Measurements from ENCODE around the gene PLCB3. TPM values are rescaled to one million over a fixed set of nuclear protein-coding genes. Genes with fewer than 3 reads are reported as not detected.

PLCB3 gene
- 29.4 and 63.6 TPM in 2 replicates for total RNA-seq

DNA sequence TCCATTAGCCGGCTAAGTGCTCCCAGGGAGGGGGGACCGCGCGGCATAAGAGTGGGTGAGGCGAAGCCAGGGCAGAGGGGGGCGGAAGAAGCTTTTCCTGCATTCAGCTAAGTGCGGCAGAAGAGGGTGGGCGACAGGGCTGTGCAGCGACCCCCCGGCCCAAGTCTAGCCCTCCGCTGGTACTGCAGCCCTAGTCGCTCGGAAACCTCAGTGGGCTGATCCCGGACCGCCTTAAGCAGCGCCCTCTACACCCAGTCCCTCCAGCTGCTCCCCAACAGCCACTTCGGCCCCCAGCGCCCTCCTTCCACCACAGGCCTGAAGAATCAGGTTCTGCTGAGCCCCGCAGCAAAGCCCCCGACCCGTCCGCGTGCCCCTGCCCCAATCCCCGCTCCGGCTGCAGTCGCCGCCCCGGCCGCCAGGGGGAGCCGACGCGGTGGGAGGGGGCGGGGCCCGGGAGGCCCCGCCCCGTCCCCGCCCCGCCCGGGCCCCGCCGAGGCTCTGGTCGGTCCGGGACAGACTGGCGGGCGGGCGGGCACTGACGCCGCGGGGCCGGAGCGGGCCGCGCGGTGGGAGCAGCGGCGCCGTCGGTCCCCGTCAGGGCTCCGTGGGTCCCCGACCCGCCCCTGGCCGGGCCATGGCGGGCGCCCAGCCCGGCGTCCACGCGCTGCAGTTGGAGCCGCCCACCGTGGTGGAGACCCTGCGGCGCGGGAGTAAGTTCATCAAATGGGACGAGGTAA is at the start of gene PLCB3:
TSS of gene PLCB3 (plus strand) at position 515 of the 737 bp plus-strand sequence. CDS start at position 635, 120 bp downstream.

DNA sequence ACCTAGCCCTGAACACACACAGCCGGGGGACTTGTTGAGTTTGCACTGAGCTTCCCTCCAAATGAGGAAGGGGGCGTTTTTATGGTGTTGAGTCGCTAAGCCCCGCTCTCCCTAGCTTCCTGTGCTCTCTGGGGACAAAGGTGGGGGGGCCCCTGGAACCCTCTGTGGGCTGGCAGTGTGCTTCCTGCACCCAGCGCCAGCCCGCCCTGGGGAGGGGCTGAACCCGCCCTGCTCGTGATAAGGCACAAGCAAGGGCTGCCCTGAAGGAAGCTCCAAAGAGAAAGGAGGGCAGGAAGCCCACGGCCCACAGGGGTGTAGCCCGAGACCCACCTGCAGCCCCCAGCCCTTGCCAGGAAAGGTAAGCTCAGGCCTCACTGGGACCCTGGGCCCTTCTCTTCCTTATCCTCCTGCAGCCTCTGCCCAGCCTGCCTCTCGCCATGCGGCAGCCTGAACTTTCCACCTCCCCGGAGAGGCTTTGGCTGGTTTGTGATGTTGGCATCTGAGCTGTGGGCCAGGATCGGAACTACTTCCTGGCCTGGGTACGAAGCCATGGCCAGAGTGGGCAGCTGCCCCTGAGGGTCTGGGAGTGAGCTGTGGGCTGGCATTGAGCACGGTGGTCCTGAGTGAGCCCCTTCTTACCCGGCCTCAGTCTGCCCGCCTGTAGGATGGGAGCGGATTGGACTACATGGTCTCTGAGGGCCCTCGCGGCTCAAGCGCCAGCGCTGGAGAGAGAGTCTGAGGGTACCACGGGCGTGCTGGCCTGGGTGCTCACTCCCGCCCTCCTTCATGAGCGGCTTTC is 44.7 kb upstream of the PLCB3 start, which contains the start of gene FERMT3:
TSS of gene FERMT3 (plus strand) at position 265 of the 799 bp plus-strand sequence. CDS start 644 bp downstream, outside the sequence.

DNA sequence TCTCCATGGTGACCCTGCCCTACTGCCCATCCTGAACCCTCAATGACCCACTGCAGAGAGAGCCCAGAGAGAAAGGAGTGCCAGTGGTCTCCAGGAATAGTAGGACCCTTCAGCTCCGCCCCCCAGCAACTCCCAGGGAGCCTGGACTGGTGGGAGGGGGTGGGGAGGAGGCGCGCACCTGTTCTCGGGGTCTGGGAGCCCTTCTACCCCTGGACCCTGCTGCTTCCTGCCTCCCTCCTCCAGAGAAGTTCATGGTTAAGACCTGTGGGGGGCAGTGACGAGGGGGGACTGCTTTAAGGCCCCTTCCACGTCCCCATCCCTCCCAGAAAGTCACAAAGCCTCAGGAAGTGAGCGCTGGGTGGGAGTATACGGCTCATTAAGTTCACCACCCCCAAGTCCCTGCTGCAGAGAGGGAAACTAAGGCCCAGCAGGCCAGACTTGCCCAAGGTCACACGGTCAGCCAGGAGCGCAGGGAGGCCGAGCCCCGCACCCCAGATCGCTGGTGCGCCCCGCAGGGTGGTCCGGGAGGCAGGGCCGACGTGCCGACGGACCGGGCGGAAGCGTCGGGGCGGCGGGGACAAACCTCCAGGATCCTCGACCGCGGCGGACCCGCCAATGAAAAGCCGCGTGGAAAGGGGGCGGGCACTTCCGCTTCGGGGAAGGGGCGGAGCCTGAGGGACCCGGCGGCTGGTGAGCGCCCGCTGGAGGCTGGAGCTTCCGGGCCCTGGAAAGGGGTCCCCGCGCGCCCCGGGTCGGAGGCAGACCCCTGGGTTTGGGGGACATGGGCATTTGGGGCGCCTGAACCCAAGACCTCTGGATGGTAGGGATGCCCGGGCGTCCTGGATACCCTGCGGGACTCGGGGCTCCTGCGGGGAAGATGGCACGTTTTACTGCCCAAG is 25.5 kb upstream of the PLCB3 start, which contains the start of the genes NUDT22 and TRPT1:
TSS of gene NUDT22 (plus strand) at position 667 of the 899 bp plus-strand sequence. CDS start 379 bp downstream, outside the sequence.
TSS of gene TRPT1 (minus strand) at position 579 of the 899 bp plus-strand sequence. CDS start at position 253, 326 bp downstream.

DNA sequence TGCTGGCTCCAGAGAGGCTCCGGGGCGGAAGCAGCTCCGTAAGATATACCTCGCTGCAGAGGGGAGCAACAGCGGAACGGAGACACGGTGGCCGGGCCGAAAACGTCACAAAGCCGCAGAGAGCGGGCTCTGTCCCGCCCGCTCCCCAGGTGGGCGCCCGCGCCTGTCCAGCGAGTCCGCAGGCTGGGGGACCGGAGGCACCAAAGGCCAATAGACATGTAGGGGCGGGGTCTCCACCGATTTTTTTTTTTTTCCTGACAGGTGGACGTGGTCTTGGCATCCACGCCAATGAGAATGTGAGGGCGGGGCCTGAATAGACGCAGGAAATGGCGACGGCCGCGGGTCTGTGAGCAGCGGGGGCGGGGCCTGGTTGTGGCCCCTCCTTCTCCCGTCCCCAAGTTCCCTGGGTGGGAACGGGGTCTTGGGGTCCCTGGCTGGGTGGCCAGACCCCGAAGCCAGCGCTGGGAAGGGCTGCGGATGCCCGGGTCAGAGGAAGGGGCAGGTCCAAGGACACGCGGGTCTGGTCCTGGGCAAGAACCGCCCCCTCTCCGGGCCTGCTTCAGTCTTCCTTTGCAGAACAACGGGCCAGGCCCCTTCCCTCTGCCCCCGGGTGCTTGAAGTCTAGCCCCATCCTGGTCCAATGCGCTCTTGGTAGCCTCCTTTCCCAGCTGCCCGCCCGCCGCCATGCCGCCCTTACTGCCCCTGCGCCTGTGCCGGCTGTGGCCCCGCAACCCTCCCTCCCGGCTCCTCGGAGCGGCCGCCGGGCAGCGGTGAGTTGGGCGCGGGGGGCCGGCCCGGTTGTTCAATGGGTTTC is 21.0 kb upstream of the PLCB3 start, which contains the start of gene DNAJC4:
TSS of gene DNAJC4 (plus strand) at position 378 of the 814 bp plus-strand sequence. CDS start at position 685, 307 bp downstream.

DNA sequence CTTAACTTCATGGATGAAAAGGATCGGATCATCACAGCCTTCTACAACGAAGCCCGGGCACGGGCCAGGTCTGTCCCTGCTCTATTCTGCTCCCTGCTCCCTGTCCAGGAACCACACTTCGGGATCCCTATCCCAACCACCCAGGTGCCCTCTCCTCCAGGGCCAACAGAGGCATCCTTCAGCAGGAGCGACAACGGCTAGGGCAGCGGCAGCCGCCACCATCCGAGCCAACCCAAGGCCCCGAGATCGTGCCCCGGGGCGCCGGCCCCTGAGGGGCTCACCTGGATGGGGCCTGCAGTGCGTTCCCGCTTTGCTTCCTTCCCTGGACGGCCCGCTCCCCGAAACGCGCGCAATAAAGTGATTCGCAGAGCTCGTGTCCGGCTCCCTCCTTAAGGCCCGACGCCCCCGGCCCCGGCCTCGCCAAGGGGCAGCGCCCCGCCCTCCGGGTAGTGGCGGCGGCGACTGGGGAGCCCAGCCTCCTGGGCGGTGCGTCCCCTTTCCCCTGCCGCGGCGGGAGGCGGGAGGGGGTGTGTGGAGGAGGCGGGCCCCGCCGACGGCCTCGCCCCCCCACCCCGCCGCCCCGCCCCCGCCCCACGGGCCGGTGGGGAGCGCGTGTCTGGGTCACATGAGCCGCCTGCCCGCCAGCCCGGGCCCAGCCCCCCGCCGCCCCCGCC is 17.3 kb upstream of the PLCB3 start, which contains the start of gene VEGFB:
TSS of gene VEGFB (plus strand) at position 672 of the 674 bp plus-strand sequence. CDS start 250 bp downstream, outside the sequence.

DNA sequence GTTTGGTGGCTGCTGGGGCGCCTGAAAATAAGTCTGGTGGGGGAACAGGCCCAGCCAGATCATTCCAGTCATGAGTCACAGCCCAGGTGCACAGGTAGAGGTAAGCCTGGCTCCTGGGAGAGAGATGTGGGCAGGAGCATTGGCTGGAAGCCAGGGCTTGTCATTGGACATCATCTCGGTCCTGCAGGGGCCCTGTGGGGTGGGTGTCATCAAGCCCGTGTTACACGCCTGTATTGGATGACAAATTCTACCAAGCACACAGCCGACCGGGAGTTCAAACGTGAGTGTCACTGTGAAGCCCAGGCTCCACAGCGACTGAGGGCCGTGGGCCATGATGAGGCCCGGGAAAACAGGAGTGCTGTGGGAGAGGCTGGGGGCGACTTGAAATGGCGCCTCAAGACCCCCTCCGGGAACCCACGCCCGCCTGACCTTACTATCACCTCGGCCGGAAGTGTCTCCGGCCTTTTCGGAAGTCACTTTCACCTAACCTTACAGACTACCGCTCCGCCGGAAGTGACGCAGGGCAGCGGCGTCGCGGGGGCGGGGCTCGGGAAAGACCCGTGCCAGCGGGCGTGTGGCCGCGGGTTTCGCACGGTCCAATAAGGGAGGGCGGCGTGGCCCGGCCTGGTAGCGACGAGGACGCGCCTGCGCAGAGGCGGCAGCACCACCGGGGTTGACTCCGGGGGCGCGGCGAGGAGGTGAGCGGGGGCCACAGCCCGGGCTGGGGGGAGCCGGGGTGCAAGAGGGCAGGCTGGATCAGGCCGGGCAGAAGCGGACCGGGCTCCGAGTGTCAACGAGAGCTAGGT is 10.7 kb upstream of the PLCB3 start, which contains the start of gene FKBP2:
TSS of gene FKBP2 (plus strand) at position 661 of the 806 bp plus-strand sequence. CDS start 1,293 bp downstream, outside the sequence.

DNA sequence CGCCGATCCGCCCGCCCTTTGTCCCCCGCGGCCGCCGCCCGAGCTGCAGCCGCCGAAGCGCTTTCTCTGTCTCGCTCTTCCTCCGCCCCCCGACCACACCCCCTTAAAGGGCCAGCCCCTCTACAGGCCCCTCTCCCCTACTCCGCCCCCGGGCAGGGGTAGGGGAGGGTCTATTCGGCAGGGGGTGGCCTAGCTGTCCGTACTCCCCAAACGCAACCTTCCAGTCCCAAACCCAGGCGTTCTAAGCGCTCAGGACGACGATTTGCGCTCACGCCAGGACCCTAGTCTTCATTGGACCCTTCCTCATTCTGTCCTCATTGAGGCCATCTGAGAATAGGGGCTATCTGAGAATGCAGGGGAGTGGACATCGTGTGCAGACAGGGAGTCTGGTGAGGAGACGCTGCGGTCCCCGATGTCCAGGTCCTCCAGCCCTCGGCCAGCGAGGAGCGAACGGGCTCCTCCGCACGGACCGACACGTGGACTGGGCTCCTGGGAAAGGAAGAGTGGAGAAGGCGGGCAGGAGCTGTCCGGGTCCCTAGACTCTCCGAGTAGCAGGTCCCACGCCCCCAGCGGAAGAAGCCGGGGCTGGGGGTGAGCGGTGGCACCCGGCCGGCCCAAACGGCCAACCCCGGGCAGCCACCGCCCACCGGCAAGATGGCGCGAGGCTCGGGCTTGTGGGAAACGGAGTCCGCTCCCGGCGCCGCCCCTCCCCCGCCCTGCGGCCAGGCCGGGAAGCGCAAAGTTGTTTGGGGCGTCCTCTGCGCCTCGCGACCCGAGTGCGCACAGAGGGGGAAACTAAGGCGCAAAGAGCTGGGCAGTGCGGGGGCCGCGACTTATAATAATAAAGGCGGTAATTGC is 4.2 kb upstream of the PLCB3 start, which contains the start of gene PPP1R14B:
TSS of gene PPP1R14B (minus strand) at position 73 of the 858 bp plus-strand sequence. CDS start 270 bp downstream, outside the sequence.

DNA sequence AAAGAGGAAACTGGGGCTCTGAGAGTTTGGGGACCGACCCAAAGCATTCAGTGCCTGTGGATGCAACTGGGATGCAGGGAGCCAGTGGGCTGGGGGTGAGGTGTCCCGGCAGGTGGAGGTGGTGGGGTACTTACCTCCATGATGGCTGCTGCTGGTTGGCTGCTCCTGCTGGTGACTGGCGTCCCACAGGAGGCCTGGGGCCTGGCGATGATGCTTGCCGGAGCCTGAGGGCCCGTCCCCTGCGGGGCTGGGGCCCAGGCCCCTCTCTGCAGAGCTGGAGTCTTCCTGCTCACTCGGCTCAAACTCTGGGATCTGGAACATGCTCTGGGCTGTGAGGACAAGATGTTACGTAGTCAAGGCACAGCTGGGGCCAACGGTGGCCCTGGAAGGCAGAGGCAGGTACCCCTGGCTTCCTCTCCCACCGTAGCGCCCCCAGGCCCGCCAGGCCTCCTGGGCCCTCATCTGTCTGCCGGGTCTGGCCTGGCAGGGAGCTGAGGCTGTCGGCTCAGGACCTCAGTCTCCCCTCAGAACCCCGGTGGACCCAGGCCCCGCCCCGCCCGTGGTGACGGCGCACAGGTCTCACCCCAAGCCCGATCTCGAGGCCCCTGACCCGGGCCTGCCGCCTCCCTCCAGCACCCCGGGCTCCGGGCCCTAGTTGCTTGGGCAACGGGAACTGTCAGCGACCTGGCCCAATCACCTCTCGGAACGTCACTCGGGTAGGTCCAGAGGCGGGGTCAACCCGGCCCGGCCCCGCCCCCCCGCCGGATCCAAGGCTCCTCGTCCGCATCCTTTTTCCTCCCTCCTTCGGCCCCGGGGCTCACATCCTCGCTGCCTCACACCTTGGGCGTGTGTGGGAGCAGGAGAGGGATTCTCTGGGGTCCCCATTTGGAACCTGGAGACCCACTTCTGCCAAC is 33.0 kb downstream of the PLCB3 start, which contains the start of gene BAD:
TSS of gene BAD (minus strand) at position 618 of the 914 bp plus-strand sequence. CDS start at position 321, 297 bp downstream.

DNA sequence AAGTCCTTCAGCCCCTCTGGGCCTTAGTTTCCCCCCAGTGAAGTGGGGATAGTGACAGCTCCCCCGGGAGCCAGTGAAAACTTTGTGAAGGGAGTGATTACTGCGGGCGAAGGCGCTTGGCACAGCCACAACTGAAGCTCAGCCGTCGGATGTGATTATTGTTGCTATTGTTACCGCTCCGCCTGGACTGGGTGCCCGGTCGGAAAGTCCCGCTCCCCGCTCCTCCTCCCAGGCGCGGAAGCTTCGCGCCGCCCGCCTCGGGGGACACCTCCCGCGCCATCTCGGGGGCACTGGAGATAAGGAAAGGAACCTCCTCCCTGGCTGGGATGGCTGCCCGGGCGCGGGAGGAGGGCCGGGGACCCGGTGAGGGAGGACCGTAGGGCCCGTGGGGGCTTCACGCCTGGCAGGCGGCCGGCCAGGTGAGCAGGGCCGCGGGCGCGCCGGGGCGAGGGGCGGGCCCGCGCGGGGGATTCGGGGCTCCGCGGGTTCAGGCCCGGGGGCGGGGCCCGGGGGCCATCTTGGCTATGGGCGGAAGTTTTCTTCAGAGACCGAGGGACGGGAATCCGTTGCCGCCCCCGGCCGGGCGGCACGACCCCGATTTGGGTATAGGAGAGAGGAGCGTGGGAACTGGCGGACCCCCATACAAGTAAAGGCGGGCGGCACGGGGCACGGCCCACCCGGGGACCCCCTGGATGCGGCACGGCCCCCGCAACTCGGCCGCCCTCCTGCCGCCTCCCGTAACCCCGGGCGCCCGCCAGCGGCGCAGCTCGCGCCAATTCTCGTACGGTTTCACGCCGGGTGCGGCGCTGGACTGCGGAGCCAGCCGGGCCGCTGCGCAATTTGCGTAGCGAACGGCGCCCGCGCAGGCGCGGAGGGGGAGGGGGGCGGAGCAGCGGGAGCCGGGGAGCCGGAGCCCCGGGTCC is 33.9 kb downstream of the PLCB3 start, which contains the start of gene GPR137:
TSS of gene GPR137 (plus strand) at position 887 of the 923 bp plus-strand sequence. CDS start 677 bp downstream, outside the sequence.

DNA sequence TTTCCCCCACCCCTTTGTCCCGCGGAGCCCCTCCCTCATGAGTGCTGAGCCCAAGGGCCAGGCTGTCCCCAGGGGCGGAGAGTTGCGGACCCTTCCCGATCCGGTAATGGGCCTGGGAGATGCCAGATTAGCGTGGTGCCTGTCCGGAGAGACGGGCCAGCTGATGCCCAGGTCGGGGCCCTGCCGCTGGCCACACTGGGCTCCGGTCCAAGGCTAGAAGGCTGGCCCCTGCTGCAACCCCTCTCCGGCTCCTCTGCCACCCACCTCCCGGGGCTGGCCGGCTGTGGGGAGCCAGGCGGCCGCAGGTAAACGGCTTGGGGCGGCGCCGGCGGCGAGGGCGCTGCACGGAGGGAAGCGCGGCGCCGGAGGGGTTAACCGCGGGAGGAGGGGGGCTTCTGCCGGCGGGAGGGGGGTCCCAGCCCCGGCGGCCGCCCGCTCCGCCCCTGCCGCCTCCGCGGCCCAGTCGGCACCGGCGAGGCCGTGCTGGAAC is 40.0 kb downstream of the PLCB3 start, which contains the start of gene KCNK4:
TSS of gene KCNK4 (plus strand) at position 41 of the 490 bp plus-strand sequence. CDS start 1,717 bp downstream, outside the sequence.

DNA sequence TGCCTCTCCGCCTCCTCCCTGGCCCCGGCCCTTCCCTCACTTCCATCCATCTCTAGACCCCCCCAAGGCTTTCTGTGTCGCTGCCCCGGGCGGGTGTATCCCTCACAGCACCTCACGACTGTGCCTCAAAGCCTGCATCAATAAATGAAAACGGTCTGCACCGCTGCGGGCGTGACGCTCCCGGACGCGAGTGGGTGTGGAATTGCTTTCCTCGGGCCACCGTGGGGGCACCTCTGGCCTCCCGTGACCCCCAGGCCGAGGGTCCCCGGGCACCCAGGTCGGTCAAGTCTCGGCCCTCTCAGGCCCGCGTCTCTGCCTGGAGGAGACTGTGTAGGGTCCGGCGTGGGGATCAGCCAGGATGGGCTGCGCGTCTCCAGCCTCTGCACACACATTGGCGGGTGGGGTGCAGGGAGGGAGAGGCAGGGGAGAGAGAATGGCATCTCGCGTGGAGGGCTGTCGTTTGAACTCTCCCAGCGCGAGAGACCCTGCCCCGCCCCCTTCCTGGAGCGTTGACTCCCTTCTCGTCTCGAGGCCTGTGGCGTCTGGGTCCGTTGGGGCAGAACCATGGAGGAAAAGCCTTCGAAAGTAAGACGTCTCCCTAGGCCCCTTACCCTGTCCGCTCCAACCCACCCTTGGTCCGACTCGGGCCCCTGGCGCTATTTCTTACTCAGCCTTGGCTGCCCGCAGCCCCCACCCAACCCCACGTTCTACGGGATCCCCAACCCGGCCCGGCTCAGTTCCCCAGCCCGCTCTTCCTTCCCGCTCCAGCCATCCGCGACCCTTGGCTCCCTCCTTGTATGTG is 48.7 kb downstream of the PLCB3 start, which contains the start of gene CATSPERZ:
TSS of gene CATSPERZ (plus strand) at position 512 of the 802 bp plus-strand sequence. CDS start at position 565, 53 bp downstream.

DNA sequence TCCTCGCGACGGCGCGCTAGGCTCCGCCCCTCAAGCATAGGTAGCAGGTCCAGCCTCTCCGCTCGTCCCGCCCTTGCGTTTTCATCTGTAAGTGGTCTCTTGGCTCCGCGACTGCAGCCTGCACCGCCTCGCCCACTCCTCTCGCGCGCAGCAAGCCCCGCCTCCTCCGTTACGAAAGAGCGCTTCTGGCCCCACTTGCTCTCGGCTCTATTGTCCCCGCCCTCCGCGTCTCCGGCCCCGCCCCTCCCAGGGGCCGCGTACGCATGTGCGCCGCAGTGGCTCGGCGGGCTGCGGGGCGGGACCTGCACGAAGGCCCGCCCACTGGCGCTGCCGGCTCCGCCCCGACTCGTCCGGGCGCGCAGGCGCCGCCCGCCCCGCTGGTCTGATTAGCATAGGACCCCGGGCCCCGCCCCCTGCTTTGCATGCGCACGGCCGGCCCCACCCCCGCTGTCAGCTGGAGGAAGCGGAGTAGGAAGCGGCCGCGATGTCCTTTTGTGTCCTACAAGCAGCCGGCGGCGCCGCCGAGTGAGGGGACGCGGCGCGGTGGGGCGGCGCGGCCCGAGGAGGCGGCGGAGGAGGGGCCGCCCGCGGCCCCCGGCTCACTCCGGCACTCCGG is 53.9 kb downstream of the PLCB3 start, which contains the start of gene ESRRA:
TSS of gene ESRRA (plus strand) at position 450 of the 616 bp plus-strand sequence. CDS start 1,656 bp downstream, outside the sequence.

DNA sequence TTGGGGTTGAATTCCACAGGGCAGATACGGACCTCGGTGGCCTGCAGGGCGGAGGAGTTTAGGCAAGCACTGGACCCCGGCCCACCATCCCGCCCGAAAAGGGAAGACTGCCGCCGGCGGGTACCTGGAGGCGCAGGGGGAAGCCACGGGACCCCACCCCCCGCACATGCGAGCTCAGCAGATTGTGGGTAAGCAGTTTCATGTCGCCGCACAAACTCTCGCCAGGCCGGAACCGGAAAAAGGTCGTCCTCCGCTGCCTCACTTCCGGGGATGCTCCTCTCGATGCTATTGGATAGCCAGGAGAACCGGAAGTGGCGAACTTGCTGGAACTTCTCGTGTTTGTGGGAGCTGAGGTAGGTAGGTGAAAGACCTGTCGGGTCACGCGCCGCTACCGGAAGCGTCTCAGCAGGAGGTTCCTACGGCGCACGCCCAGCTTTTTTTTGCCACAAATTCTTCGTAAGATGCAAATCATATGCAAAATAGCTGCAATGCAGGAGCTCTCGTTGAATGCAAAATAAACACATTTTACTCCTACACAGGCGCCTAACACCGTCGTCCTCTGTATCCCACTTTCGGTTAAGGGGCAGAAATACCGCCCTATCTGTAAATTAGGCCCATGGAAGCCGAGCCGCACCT is 66.1 kb downstream of the PLCB3 start, which contains the start of gene TRMT112:
TSS of gene TRMT112 (minus strand) at position 235 of the 636 bp plus-strand sequence. CDS start at position 202, 33 bp downstream.

All from tracheal epithelial cell (primary cell).